Neural progenitor cell (in vitro differentiated cells): ENCODE data around the gene EP400. TPM values are rescaled to one million over a fixed set of nuclear protein-coding genes. Genes with fewer than 3 reads are reported as not detected.

Experiments used
- DNase-seq: peaks from one replicate; pipeline ENCODE4 v3.0.0-alpha.2; 2016; ENCODE audit warnings: low spot score
- H2AFZ ChIP-seq: fragments of 200-600 bp; sonication (generic); replicated peaks from 2 replicates; pipeline ENCODE4 v1.6.1; 2016; ENCODE audit warnings: antibody characterized with exemption
- H3F3A ChIP-seq: fragments of 200-600 bp; sonication (generic); 2 replicates; pipeline ENCODE4 v1.6.1; 2016; ENCODE audit warnings: antibody characterized with exemption, low read depth
- H3K27ac ChIP-seq: fragments of 200-600 bp; sonication (generic); 2 replicates; pipeline ENCODE4 v1.5.1; 2016; ENCODE audit warnings: mild to moderate bottlenecking
- H3K27me3 ChIP-seq: fragments of 200-600 bp; sonication (generic); 2 replicates; pipeline ENCODE4 v1.6.1; 2016; ENCODE audit warnings: mild to moderate bottlenecking, moderate library complexity
- H3K36me3 ChIP-seq: fragments of 200-600 bp; sonication (generic); 2 replicates; pipeline ENCODE4 v1.5.1; 2016
- H3K4me1 ChIP-seq: fragments of 200-600 bp; sonication (generic); 2 replicates; pipeline ENCODE4 v1.6.1; 2016; ENCODE audit warnings: mixed run types
- H3K4me2 ChIP-seq: fragments of 200-600 bp; sonication (generic); 2 replicates; pipeline ENCODE4 v1.6.1; 2016
- H3K4me3 ChIP-seq: fragments of 200-600 bp; sonication (generic); 2 replicates; pipeline ENCODE4 v1.5.1; 2016
- H3K79me2 ChIP-seq: fragments of 200-600 bp; sonication (generic); 2 replicates; pipeline ENCODE4 v1.6.1; 2016; ENCODE audit warnings: low read depth
- H3K9ac ChIP-seq: fragments of 200-600 bp; sonication (generic); 2 replicates; pipeline ENCODE4 v1.6.1; 2016
- H3K9me3 ChIP-seq: fragments of 200-600 bp; sonication (generic); 2 replicates; pipeline ENCODE4 v1.5.1; 2016; ENCODE audit warnings: low read depth
- H4K20me1 ChIP-seq: fragments of 200-600 bp; sonication (generic); 2 replicates; pipeline ENCODE4 v1.6.1; 2016; ENCODE audit warnings: low read depth
- H3K27ac Mint-ChIP-seq: 3 replicates; pipeline ENCODE4 v1.8.0; 2021; ENCODE audit warnings: mixed read lengths
- H3K27me3 Mint-ChIP-seq: 2 replicates; pipeline ENCODE4 v1.8.0; 2022; ENCODE audit warnings: low read depth, mild to moderate bottlenecking, inconsistent platforms, moderate library complexity, mixed read lengths; ENCODE audit not compliant: insufficient read depth
- H3K36me3 Mint-ChIP-seq: 3 replicates; pipeline ENCODE4 v1.8.0; 2021; ENCODE audit warnings: mixed read lengths
- H3K4me1 Mint-ChIP-seq: 3 replicates; pipeline ENCODE4 v1.8.0; 2021; ENCODE audit warnings: mixed read lengths
- H3K4me3 Mint-ChIP-seq: 3 replicates; pipeline ENCODE4 v1.8.0; 2021; ENCODE audit warnings: mild to moderate bottlenecking, moderate library complexity, mixed read lengths
- H3K9me3 Mint-ChIP-seq: 3 replicates; pipeline ENCODE4 v1.8.0; 2020; ENCODE audit warnings: mixed read lengths
- EZH2 ChIP-seq: fragments of 200-600 bp; sonication (generic); IDR thresholded peaks from 2 replicates; pipeline ENCODE4 v1.6.1; 2017; ENCODE audit warnings: antibody characterized with exemption, mild to moderate bottlenecking, moderate library complexity
- EZH2phosphoT487 ChIP-seq: fragments of 200-600 bp; sonication (generic); IDR thresholded peaks from 2 replicates; pipeline ENCODE4 v1.6.1; 2017; ENCODE audit warnings: antibody characterized with exemption
- total RNA-seq: library from RNA; depleted of rRNA; stranded (reverse); fragments of >200 nt; gene quantifications from 2 replicates; pipeline ENCODE4 v1.2.3, GENCODE V29; 2015; ENCODE audit warnings: low replicate concordance
- TF ChIP-seq, protein P1 (sequence below): fragments of 200-600 bp; sonication (generic); IDR thresholded peaks from 2 replicates; pipeline ENCODE4 v1.5.1; 2017; ENCODE audit warnings: antibody characterized with exemption, mild to moderate bottlenecking

The EP400 gene
- total RNA-seq, 1 donor from 2014 or later, result 16.3 TPM

GRCh38 chr12:131917139-131917710, 32.5 kb upstream of the EP400 start:
- Histone ChIP-seq H3K9ac (no peak overlapping the region), H3K27me3 (no peaks in the 10 kb centered on the region), H3K4me3 (no peak overlapping the region), H3K9me3 (no peaks in the 10 kb centered on the region), H3K36me3 (no peaks in the 10 kb centered on the region), H3K4me2 (no peak overlapping the region), H3K79me2 (no peaks in the 10 kb centered on the region), H4K20me1 (no peaks in the 10 kb centered on the region), H2AFZ (no peak overlapping the region), H3F3A (no peaks in the 10 kb centered on the region), H3K27ac (no peak overlapping the region), H3K4me1 (no peaks in the 10 kb centered on the region)
- Mint-ChIP-seq H3K4me1 (no peaks in the 10 kb centered on the region), H3K27ac (no peak overlapping the region), H3K9me3 (no peaks in the 10 kb centered on the region), H3K36me3 (peaks cover 2% of the 10 kb centered on the region), H3K4me3 (no peak overlapping the region), H3K27me3 (no peaks in the 10 kb centered on the region)
- DNase-seq, result no peak
- TF ChIP-seq, protein P1, sequence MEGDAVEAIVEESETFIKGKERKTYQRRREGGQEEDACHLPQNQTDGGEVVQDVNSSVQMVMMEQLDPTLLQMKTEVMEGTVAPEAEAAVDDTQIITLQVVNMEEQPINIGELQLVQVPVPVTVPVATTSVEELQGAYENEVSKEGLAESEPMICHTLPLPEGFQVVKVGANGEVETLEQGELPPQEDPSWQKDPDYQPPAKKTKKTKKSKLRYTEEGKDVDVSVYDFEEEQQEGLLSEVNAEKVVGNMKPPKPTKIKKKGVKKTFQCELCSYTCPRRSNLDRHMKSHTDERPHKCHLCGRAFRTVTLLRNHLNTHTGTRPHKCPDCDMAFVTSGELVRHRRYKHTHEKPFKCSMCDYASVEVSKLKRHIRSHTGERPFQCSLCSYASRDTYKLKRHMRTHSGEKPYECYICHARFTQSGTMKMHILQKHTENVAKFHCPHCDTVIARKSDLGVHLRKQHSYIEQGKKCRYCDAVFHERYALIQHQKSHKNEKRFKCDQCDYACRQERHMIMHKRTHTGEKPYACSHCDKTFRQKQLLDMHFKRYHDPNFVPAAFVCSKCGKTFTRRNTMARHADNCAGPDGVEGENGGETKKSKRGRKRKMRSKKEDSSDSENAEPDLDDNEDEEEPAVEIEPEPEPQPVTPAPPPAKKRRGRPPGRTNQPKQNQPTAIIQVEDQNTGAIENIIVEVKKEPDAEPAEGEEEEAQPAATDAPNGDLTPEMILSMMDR, result no peak
- TF ChIP-seq EZH2 (no peak), EZH2phosphoT487 (no peak)

DNA sequence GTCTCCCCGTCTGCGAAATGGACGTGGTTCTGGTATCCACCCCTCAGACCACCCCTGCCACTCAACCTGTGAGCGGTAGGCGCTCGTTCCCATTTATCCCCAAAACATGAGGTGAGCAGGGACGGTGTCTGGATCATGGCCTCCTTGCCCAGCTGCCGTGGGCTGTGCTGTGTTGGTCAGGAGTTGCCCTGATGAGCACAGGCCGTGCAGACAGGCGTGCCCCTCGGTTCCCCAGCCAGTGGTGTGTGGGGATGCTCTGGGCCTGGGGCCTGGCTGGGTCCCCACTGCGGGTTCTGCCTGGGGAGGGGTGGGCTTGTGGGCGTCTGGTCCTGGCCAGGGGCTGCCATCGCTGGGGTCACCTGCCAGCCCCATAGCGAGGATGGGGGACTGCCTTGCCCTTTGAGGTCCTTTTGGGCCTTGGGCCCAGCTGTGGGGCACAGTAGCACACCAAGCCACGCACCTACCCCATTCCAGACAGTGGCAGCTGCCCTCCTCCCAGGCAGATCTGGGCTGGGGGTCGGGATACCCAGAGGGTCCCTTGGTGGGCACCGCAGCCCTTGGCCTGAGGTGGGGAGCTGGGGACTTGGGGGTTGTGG, 31.9 kb upstream of the EP400 start:
- no peak overlapping the region for H3K4me3 ChIP-seq
- no peak overlapping the region for H2AFZ ChIP-seq
- no peak for TF ChIP-seq EZH2
- TF ChIP-seq EZH2phosphoT487, result no peak
- H3K79me2 ChIP-seq, result no peaks in the 10 kb centered on the region
- no peak overlapping the region for H3K4me2 ChIP-seq
- H3F3A ChIP-seq, result no peaks in the 10 kb centered on the region
- Mint-ChIP-seq H3K4me1 (no peaks in the 10 kb centered on the region), H3K27ac (no peak overlapping the region), H3K27me3 (no peaks in the 10 kb centered on the region), H3K36me3 (peaks cover 4% of the 10 kb centered on the region), H3K4me3 (no peak overlapping the region), H3K9me3 (no peaks in the 10 kb centered on the region)
- H3K9me3 ChIP-seq, result no peaks in the 10 kb centered on the region
- no peaks in the 10 kb centered on the region for H3K36me3 ChIP-seq
- no peak for DNase-seq
- H3K27me3 ChIP-seq, result no peaks in the 10 kb centered on the region
- no peaks in the 10 kb centered on the region for H4K20me1 ChIP-seq
- no peak overlapping the region for H3K9ac ChIP-seq
- no peaks in the 10 kb centered on the region for H3K4me1 ChIP-seq
- H3K27ac ChIP-seq, result no peak overlapping the region

DNA sequence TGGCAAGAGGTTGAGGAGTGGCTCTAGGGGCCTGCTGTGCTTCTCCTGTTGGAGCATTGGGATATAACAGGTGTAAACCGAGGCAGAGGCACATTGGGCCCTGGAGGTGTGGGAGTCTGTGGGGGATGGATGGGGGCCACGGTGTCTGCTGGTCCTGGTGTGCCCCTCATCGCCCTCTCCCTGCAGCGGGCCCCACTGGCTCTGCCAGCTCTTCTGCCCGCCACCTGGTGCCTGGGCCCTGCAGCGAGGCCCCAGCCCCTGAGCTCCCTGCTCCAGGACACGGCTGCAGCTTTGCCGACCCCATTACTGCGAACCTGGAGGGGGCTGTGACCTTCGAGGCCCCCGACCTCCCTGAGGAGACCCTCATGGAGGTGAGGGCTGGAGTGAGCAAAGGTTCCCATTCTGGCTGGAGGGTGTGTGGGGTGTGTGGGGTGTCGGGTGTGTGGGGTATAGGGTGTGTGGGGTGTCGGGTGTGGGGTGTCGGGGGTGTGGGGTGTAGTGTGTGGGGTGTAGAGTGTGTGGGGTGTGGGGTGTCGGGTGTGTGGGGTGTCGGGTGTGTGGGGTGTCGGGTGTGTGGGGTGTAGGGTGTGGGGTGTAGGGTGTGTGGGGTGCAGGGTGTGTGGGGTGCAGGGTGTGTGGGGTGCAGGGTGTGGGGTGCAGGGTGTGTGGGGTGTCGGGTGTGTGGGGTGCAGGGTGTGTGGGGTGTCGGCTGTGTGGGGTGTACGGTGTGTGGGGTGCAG, 31.3 kb upstream of the EP400 start:
- no peak overlapping the region for H3K27ac Mint-ChIP-seq
- no peaks in the 10 kb centered on the region for H3K79me2 ChIP-seq
- no peak overlapping the region for H3K9ac ChIP-seq
- no peaks in the 10 kb centered on the region for H3K9me3 Mint-ChIP-seq
- no peak overlapping the region for H3K4me2 ChIP-seq
- H2AFZ ChIP-seq, result no peak overlapping the region
- no peak overlapping the region for H3K4me3 Mint-ChIP-seq
- H3K36me3 Mint-ChIP-seq, result peaks cover 4% of the 10 kb centered on the region
- no peak for TF ChIP-seq EZH2phosphoT487
- no peak for TF ChIP-seq EZH2
- TF ChIP-seq, protein P1, result no peak
- H3K27me3 ChIP-seq, result no peaks in the 10 kb centered on the region
- no peaks in the 10 kb centered on the region for H4K20me1 ChIP-seq
- DNase-seq, result no peak
- no peak overlapping the region for H3K27ac ChIP-seq
- no peaks in the 10 kb centered on the region for H3K36me3 ChIP-seq
- no peaks in the 10 kb centered on the region for H3K27me3 Mint-ChIP-seq
- no peaks in the 10 kb centered on the region for H3K4me1 Mint-ChIP-seq
- H3K9me3 ChIP-seq, result no peaks in the 10 kb centered on the region
- no peaks in the 10 kb centered on the region for H3K4me1 ChIP-seq
- H3F3A ChIP-seq, result no peaks in the 10 kb centered on the region
- no peak overlapping the region for H3K4me3 ChIP-seq

- no peaks in the 10 kb centered on the region for H3K4me1 ChIP-seq
- no peak overlapping the region for H3K4me2 ChIP-seq
- no peaks in the 10 kb centered on the region for H3F3A ChIP-seq
- H3K27ac Mint-ChIP-seq, result no peak overlapping the region
- no peaks in the 10 kb centered on the region for H4K20me1 ChIP-seq
- no peaks in the 10 kb centered on the region for H3K36me3 ChIP-seq
- peaks cover 4% of the 10 kb centered on the region for H3K36me3 Mint-ChIP-seq
- DNase-seq, result no peak
- no peaks in the 10 kb centered on the region for H3K9me3 ChIP-seq
- H3K4me3 ChIP-seq, result no peak overlapping the region
- H3K4me1 Mint-ChIP-seq, result no peaks in the 10 kb centered on the region
- no peak overlapping the region for H2AFZ ChIP-seq
- H3K27me3 Mint-ChIP-seq, result no peaks in the 10 kb centered on the region
- H3K79me2 ChIP-seq, result no peaks in the 10 kb centered on the region
- TF ChIP-seq, protein P1, result no peak
- TF ChIP-seq EZH2 (no peak), EZH2phosphoT487 (no peak)
- H3K27me3 ChIP-seq, result no peaks in the 10 kb centered on the region
- no peaks in the 10 kb centered on the region for H3K9me3 Mint-ChIP-seq
- H3K27ac ChIP-seq, result no peak overlapping the region
- no peak overlapping the region for H3K9ac ChIP-seq
- no peak overlapping the region for H3K4me3 Mint-ChIP-seq
Observed at GRCh38 chr12:131919051-131919347, 30.7 kb upstream of the EP400 start.
